Activated CD8-positive, alpha-beta memory T cell treated with anti-CD3 and anti-CD28 coated beads for 1 hour (primary cell): ENCODE results near the gene SUPT3H.
"Not testable (repeated sequence)": the region's sequence is repeated elsewhere in the genome, so short reads cannot be mapped to it uniquely, and the experiment has no call there.

Experiments used
- DNase-seq, 2 donors: peaks; one replicate each; pipeline ENCODE4 v3.0.0-alpha.2; 2020; ENCODE audit warnings: low read depth in 1 of 2; ENCODE audit errors: extremely low read depth in 1 of 2

SUPT3H gene

GRCh38 chr6:45185403-45186251, 192.1 kb downstream of the SUPT3H start:
- DNase-seq, result no peak

GRCh38 chr6:45184937-45185336, 192.8 kb downstream of the SUPT3H start:
- no peak for DNase-seq

GRCh38 chr6:45184040-45184439, 193.7 kb downstream of the SUPT3H start:
- no peak for DNase-seq

DNA sequence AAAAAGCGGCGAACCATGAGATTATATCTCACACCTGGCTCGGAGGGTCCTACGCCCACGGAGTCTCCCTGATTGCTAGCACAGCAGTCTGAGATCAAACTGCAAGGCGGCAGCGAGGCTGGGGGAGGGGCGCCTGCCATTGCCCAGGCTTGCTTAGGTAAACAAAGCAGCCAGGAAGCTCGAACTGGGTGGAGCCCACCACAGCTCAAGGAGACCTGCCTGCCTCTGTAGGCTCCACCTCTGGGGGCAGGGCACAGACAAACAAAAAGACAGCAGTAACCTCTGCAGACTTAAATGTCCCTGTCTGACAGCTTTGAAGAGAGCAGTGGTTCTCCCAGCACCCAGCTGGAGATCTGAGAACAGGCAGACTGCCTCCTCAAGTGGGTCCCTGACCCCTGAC, 201.4 kb downstream of the SUPT3H start:
- not testable (repeated sequence) for DNase-seq

- no peak for DNase-seq
Measured at GRCh38 chr6:45175272-45175671, 202.5 kb downstream of the SUPT3H start.

DNA sequence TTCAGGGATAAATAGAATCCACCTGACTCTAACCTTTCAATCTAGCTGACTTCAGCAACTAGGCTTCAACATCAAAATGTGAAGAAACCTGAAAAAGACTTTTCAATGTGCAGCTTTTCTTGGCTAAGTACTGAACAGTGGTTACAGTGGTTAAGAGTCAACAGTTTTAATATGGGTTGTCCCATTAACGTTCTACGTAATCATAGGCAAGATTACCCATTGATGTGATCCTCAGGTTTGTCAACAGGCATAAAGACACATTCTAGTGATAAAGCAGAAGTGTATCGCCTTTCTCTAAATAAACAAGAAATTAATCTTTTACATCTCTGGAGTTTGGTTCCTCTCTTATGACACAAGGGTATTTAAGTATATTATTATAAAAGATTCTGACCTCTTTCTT, 203.7 kb downstream of the SUPT3H start:
- DNase-seq, result no peak

GRCh38 chr6:45171380-45171779, 206.4 kb downstream of the SUPT3H start:
- DNase-seq, result no peak

- DNase-seq, result no peak
Measured at GRCh38 chr6:45170309-45170708, 207.4 kb downstream of the SUPT3H start.

- no peak for DNase-seq
Measured at GRCh38 chr6:45169815-45170214, 207.9 kb downstream of the SUPT3H start.

DNA sequence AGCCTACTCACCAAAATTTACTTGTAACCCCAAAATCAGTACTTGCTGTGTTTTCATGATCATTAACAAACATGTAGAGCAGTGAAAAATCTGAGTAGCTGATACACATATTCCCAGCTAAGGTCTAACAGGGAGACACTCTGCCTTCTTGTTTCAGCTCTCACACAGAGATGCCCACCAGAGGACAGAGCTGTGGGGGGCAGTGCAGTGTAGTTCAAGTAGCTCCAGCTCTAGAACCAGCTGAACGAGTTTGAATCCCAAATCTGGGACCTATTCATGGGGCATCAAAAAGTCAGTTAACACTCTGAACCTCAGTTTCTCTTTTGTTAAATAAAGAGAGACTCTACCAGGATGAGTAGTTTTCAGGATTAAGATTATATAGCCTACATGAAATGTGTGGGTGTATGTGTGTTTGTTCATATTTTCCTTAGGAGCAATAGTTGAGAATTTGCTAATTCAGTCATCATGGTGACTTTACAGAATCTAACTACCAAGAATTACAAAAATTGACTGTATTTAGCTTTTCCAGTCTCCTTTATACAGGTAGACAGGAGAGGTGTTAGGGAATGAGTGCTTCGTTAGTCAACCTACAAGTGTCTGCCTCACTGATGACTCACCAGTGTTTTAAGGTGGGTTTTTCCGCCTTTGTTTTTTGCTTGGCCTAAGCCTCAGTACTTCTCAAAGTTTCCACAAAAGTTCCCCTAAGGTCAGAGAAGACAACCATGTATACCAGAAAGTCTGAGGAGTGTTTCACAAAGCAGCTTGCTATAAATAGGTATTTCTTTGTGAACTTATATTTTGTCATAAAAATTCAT, 213.6 kb downstream of the SUPT3H start:
- DNase-seq, result no peak

- no peak for DNase-seq
Measured at GRCh38 chr6:45160305-45160704, 217.4 kb downstream of the SUPT3H start.

DNA sequence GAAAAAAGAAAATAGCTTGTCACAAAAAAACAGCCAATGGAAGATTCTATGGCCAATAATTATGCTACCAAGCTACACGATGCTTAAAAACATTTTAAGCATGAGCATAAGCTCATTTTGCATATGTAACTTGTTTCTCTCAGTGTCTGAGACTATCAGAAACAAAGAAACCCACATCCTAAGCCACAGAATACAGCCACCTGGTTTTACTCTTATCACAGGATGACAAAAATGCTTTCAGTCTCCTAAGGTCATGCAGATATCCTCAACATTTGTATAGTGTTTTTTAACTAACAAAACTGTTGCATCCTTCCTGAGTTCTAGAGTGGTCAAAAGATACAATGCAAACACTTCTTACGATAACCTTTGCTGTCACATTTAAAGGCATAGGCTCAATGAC, 221.7 kb downstream of the SUPT3H start:
- no peak for DNase-seq

DNA sequence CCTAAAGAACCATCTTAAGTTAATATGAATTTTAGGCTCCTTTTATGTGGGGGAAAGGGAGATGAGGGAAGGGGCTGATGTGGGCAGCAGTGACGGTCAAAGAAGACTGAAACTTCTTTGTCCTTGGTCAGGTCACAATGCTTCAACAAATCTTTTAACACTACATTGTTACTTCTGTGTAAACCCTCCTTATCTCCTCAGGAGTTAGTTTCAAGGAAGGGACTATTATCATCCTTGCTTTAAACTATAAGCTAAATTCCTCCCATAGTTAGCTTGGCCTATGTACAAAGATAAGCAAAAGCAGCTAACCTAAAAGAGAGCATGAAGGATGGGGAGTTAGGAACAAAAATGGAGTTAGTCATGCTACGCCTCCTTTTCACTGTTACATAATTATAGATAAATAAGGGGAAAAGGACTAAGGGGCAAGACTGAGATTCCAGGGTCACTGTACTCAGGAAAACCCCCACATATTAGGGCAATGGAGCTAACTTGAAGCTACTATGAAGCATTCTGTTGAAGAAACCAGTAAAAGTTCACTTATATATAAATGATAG, 222.3 kb downstream of the SUPT3H start:
- no peak for DNase-seq

GRCh38 chr6:45154679-45155078, 223.1 kb downstream of the SUPT3H start:
- no peak for DNase-seq

DNA sequence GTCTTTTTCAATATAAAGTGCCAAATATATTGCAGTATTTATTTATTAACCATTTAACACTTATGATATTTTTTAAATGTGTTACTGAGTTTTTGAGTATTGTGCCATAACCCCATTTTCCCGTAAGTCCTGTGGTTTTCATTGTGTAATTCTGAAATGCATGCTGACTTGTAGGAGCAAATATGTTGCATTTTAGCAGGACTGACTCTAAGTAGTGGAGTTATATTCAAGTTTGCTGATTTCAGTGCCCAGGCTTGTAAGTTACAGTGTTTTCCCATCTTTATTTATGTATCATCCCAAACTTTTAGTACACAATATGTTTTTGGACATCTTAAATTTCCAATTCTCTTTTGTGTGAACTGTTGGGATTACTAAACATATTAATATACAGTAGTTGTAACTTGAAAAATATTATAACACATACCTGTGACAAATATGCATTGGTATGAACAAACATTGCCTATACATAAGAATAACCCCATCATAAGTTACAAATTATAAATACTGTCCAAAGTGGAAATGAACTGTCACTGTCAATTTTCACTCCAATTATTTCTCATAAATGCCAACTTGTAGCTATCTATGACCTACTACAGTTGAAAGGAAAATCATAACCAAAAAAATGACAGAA, 228.9 kb downstream of the SUPT3H start:
- no peak for DNase-seq

GRCh38 chr6:45148278-45148677, 229.5 kb downstream of the SUPT3H start:
- no peak for DNase-seq

DNA sequence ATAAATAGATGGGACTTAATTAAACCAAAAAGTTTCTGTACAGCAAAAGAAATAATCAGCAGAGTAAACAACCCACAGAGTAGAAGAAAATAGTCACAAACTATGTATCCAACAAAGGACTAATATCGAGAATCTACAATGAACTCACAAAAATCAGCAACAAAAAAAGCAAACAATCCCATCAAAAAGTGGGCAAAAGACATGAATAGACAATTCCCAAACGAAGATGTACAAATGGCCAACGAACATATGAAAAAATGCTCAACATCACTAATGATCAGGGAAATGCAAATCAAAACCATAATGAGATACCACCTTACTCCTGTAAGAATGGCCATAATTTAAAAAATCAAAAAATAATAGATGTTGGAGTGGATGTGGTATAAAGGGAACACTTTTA, 232.1 kb downstream of the SUPT3H start:
- not testable (repeated sequence) for DNase-seq

DNA sequence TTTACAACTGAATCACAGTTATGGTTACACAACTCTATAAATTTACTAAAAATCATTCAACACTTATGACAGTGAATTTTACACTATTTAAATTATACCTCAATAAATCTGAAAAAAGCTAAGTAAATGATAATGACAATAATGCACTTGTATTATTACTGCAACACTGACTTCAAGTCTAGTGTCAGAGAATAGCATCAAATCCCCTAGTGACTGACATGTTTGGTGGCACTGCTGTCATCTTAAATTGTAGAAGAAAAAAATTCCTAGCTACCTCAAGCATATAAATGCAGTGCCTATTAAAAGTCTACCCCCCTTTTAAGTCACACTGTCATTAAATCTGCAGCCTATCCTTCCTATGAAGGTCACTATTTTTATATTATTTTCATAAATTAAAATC, 239.0 kb downstream of the SUPT3H start:
- no peak for DNase-seq

- no peak for DNase-seq
Measured at GRCh38 chr6:45136495-45136894, 241.2 kb downstream of the SUPT3H start.

DNA sequence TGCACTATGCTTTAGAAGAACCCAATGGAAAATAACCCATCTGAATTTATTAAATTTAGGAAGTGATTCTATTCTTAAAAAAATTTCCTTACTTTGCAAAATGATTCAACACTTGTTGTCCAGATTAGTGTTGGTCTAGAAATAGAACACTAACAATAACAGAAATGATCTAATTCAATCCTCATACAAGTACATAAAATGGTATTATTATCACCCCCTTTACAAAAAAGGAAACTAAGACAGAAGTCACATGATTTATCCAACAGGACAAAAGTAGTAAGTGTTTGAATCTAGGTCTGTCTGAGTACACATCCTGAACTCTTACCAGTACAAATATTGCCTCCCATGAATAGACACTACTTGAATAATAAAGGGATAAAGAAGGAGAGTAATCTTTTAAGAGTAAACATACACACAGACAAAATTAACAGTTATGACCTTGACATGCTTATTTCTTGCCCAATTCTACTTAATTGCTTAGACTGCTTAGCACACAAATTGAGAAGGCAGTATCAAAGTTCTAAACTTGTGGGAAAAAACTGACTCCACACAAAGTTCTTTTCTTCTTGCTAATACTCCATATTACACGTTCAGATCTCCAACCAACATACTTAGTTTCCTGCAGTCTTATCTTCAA, 245.0 kb downstream of the SUPT3H start:
- no peak for DNase-seq

- no peak for DNase-seq
Measured at GRCh38 chr6:45132059-45132458, 245.7 kb downstream of the SUPT3H start.
